KMS-11 (cell line): ENCODE results near the gene MCTP1.
A peak's percentile ranks its signal among the peaks of the same experiment; 100 is the strongest.

Source experiments
- H2AFZ ChIP-seq: fragments of 200-600 bp; sonication (generic); 2 replicates; pipeline ENCODE4 v1.6.1; 2016; ENCODE audit warnings: antibody characterized with exemption, mixed run types, low read depth
- H3K27ac ChIP-seq: fragments of 200-600 bp; sonication (generic); 2 replicates; pipeline ENCODE4 v1.6.1; 2016; ENCODE audit warnings: mild to moderate bottlenecking, mixed run types
- H3K27me3 ChIP-seq: fragments of 200-600 bp; sonication (generic); 2 replicates; pipeline ENCODE4 v1.6.1; 2017; ENCODE audit warnings: mild to moderate bottlenecking, low read depth, mixed run types, moderate library complexity; ENCODE audit not compliant: insufficient read depth
- H3K36me3 ChIP-seq: fragments of 200-600 bp; sonication (generic); 2 replicates; pipeline ENCODE4 v1.6.1; 2017; ENCODE audit warnings: mild to moderate bottlenecking, mixed run types; ENCODE audit not compliant: insufficient read depth
- H3K4me1 ChIP-seq: fragments of 200-600 bp; sonication (generic); 2 replicates; pipeline ENCODE4 v1.6.1; 2016; ENCODE audit warnings: mild to moderate bottlenecking, low read depth, mixed run types; ENCODE audit not compliant: poor library complexity, severe bottlenecking
- H3K4me2 ChIP-seq: fragments of 200-600 bp; sonication (generic); 2 replicates; pipeline ENCODE4 v1.7.0; 2016; ENCODE audit warnings: mild to moderate bottlenecking, mixed run types
- H3K4me3 ChIP-seq: fragments of 200-600 bp; sonication (generic); IDR thresholded peaks from 2 replicates; pipeline ENCODE4 v1.6.1; 2017; ENCODE audit warnings: low read depth, low read length, mixed read lengths; ENCODE audit not compliant: insufficient read depth
- H3K79me2 ChIP-seq: fragments of 200-600 bp; sonication (generic); 2 replicates; pipeline ENCODE4 v1.6.1; 2016; ENCODE audit warnings: low read depth, mixed run types; ENCODE audit not compliant: insufficient read depth
- H3K9ac ChIP-seq: fragments of 200-600 bp; sonication (generic); 2 replicates; pipeline ENCODE4 v1.6.1; 2016; ENCODE audit warnings: mild to moderate bottlenecking, mixed run types
- H4K20me1 ChIP-seq: fragments of 200-600 bp; sonication (generic); 2 replicates; pipeline ENCODE4 v1.6.1; 2016; ENCODE audit warnings: mild to moderate bottlenecking, mixed run types; ENCODE audit not compliant: insufficient read depth
- CTCF ChIP-seq: fragments of 200-600 bp; sonication (generic); conservative IDR thresholded peaks from 2 replicates; pipeline ENCODE4 v1.6.1; 2017; ENCODE audit warnings: low read depth, mild to moderate bottlenecking, antibody characterized with exemption, low read length, moderate library complexity, mixed read lengths

MCTP1 gene

GRCh38 chr5:94908889-94909480, 375.9 kb downstream of the MCTP1 start:
- Histone ChIP-seq H4K20me1 (no peaks in the 10 kb centered on the region), H3K4me1 (no peaks in the 10 kb centered on the region), H3K27me3 (no peaks in the 10 kb centered on the region), H3K4me3 (no peak overlapping the region), H3K27ac (no peak overlapping the region), H3K79me2 (no peaks in the 10 kb centered on the region), H3K4me2 (no peak overlapping the region), H3K9ac (no peak overlapping the region), H3K36me3 (no peaks in the 10 kb centered on the region), H2AFZ (no peak overlapping the region)
- peak; percentile 84 for TF ChIP-seq CTCF

DNA sequence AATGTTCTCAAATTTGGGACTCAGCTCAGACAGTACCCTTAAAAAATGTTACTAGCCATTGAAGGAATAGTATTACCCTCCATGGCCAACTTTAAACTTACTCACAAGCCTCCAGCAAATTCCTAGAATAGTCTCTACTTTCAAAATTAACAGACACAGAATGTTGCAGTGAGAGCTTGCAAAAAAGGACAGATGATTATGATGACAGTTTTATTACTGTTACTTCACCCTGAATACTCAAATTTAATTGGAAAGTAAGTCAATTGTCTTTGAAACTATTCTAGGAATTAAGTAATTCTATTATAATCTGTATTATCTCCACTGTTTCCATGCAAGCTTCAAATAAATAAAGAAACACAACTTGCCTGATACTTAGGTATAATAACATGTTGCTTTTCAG, 378.1 kb downstream of the MCTP1 start:
- Histone ChIP-seq H3K27me3 (no peaks in the 10 kb centered on the region), H2AFZ (no peak overlapping the region), H3K36me3 (no peaks in the 10 kb centered on the region), H4K20me1 (no peaks in the 10 kb centered on the region), H3K4me1 (no peaks in the 10 kb centered on the region), H3K4me3 (no peak overlapping the region), H3K27ac (no peak overlapping the region), H3K79me2 (no peaks in the 10 kb centered on the region), H3K4me2 (no peak overlapping the region), H3K9ac (no peak overlapping the region)
- no peak for TF ChIP-seq CTCF

- Histone ChIP-seq H3K27me3 (no peaks in the 10 kb centered on the region), H3K9ac (no peak overlapping the region), H3K4me1 (no peaks in the 10 kb centered on the region), H4K20me1 (no peaks in the 10 kb centered on the region), H3K4me2 (no peak overlapping the region), H3K27ac (no peak overlapping the region), H3K36me3 (no peaks in the 10 kb centered on the region), H3K79me2 (no peaks in the 10 kb centered on the region), H2AFZ (no peak overlapping the region), H3K4me3 (no peak overlapping the region)
- no peak for TF ChIP-seq CTCF
Observed at GRCh38 chr5:94903726-94904125, 381.2 kb downstream of the MCTP1 start.

GRCh38 chr5:94901191-94901979, 383.5 kb downstream of the MCTP1 start:
- TF ChIP-seq CTCF: no peak
- no peak overlapping the region for H2AFZ ChIP-seq

More at GRCh38 chr5:94901191-94901979, 383.5 kb downstream of the MCTP1 start:
- Histone ChIP-seq H3K27me3 (no peaks in the 10 kb centered on the region), H3K9ac (no peak overlapping the region), H3K36me3 (no peaks in the 10 kb centered on the region), H3K4me1 (no peaks in the 10 kb centered on the region), H4K20me1 (no peaks in the 10 kb centered on the region), H3K79me2 (no peaks in the 10 kb centered on the region), H3K4me3 (no peak overlapping the region), H3K4me2 (no peak overlapping the region), H3K27ac (no peak overlapping the region)
